ENCODE measurements around the gene ZNF609.
"Not testable (repeated sequence)": the region's sequence is repeated elsewhere in the genome, so short reads cannot be mapped to it uniquely, and the experiment has no call there.

ZNF609 gene

DNA sequence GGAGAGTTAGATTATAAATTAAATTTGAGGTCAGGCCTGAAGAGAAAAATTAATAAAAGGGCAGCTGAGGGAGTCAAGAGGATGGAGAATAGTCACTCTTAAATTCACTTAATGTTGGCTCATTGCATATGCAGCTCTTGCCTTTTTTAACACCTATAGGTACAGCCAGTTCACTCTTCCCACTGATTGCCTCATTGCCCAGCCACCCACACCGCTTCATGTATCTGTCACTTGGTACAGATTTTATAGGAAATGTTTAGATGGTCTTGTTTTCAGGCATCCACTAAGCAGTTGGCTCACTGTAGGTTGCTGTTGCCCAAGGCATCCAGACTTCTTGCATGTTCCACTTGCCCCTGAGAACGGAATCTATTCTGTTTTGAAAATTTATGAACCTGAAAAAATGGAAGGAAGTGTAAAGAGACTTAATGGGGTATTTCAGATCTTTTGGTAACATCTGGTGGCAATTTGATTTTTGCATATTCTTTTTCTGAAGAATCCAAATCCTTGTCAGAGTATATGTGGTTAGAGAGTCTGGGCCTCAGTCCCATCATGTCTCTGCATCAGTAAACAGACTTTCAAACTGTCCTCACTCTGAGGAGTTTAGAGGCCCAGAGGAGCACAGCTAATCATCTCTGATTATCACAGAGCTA, 163.1 kb downstream of the ZNF609 start:
- TF ChIP-seq, protein P1, sequence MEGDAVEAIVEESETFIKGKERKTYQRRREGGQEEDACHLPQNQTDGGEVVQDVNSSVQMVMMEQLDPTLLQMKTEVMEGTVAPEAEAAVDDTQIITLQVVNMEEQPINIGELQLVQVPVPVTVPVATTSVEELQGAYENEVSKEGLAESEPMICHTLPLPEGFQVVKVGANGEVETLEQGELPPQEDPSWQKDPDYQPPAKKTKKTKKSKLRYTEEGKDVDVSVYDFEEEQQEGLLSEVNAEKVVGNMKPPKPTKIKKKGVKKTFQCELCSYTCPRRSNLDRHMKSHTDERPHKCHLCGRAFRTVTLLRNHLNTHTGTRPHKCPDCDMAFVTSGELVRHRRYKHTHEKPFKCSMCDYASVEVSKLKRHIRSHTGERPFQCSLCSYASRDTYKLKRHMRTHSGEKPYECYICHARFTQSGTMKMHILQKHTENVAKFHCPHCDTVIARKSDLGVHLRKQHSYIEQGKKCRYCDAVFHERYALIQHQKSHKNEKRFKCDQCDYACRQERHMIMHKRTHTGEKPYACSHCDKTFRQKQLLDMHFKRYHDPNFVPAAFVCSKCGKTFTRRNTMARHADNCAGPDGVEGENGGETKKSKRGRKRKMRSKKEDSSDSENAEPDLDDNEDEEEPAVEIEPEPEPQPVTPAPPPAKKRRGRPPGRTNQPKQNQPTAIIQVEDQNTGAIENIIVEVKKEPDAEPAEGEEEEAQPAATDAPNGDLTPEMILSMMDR (IDR thresholded peaks at IDR 0.05; ENCODE audit: low read depth, low read length), result no peak
- H3K4me3 ChIP-seq (replicated peaks in 1 of 2; ENCODE audit: low read depth in 2 of 2, low read length in 2 of 2), result no peak overlapping the region
- no peak for DNase-seq (ENCODE audit: low read depth in 2 of 2)

- TF ChIP-seq, protein P1 (IDR thresholded peaks at IDR 0.05; ENCODE audit: low read depth, low read length), result no peak
- no peak for DNase-seq (ENCODE audit: low read depth in 2 of 2)
- H3K4me3 ChIP-seq (replicated peaks in 1 of 2; ENCODE audit: low read depth in 2 of 2, low read length in 2 of 2), result no peak overlapping the region
These were observed 163.9 kb downstream of the ZNF609 start for GRCh38 chr15:64624242-64624641.

GRCh38 chr15:64629063-64629462, 168.7 kb downstream of the ZNF609 start:
- TF ChIP-seq, protein P1 (IDR thresholded peaks at IDR 0.05; ENCODE audit: low read depth, low read length), result no peak
- H3K4me3 ChIP-seq (replicated peaks in 1 of 2; ENCODE audit: low read depth in 2 of 2, low read length in 2 of 2), result no peak overlapping the region
- no peak for DNase-seq (ENCODE audit: low read depth in 2 of 2)

- DNase-seq (ENCODE audit: low read depth in 2 of 2), result peak; percentile 25 to 41
- no peak overlapping the region for H3K4me3 ChIP-seq (replicated peaks in 1 of 2; ENCODE audit: low read depth in 2 of 2, low read length in 2 of 2)
- TF ChIP-seq, protein P1 (IDR thresholded peaks at IDR 0.05; ENCODE audit: low read depth, low read length), result no peak
These were observed 170.2 kb downstream of the ZNF609 start for GRCh38 chr15:64630396-64631107.

DNA sequence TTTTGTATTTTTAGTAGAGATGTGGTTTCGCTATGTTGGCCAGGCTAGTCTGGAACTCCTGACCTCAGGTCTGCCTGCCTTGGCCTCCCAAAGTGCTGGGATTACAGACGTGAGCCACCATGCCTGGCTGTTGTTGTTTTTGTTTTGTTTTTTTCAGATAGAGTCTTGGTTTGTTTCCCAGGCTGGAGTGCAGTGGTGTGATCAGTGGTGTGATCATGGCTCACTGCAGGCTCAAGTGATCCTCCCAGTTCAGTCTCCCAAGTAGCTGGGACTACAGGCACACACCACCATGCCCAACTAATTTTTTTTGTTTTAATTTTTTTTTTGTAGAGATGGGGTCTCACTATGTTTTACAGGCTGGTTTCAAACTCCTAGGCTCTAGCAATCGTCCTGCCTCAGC, 172.3 kb downstream of the ZNF609 start:
- not testable (repeated sequence) for DNase-seq (ENCODE audit: low read depth in 2 of 2); H3K4me3 ChIP-seq (replicated peaks in 1 of 2; ENCODE audit: low read depth in 2 of 2, low read length in 2 of 2)

- no peak overlapping the region for H3K4me3 ChIP-seq (replicated peaks in 1 of 2; ENCODE audit: low read depth in 2 of 2, low read length in 2 of 2)
- TF ChIP-seq, protein P1 (IDR thresholded peaks at IDR 0.05; ENCODE audit: low read depth, low read length), result no peak
- DNase-seq (ENCODE audit: low read depth in 2 of 2), result no peak
These were observed 173.0 kb downstream of the ZNF609 start for GRCh38 chr15:64633332-64633731.

- TF ChIP-seq, protein P1 (IDR thresholded peaks at IDR 0.05; ENCODE audit: low read depth, low read length), result no peak
- no peak overlapping the region for H3K4me3 ChIP-seq (replicated peaks in 1 of 2; ENCODE audit: low read depth in 2 of 2, low read length in 2 of 2)
- DNase-seq (ENCODE audit: low read depth in 2 of 2), result no peak
These were observed 173.6 kb downstream of the ZNF609 start for GRCh38 chr15:64634027-64634426.

Data from cardiac fibroblast (primary cell).